ENCODE results near the gene TTF1.

Gene TTF1

GRCh38 chr9:132424857-132425674 lies 18.4 kb upstream of the TTF1 start:
- no peaks in the 10 kb centered on the region for H3K4me1 Mint-ChIP-seq
- H3K27me3 Mint-ChIP-seq = peaks cover 27% of the 10 kb centered on the region
- H3K9me3 Mint-ChIP-seq = no peaks in the 10 kb centered on the region
- no peaks in the 10 kb centered on the region for H3K36me3 Mint-ChIP-seq
- no peak overlapping the region for H3K4me3 Mint-ChIP-seq
- H3K27ac Mint-ChIP-seq = no peak overlapping the region

DNA sequence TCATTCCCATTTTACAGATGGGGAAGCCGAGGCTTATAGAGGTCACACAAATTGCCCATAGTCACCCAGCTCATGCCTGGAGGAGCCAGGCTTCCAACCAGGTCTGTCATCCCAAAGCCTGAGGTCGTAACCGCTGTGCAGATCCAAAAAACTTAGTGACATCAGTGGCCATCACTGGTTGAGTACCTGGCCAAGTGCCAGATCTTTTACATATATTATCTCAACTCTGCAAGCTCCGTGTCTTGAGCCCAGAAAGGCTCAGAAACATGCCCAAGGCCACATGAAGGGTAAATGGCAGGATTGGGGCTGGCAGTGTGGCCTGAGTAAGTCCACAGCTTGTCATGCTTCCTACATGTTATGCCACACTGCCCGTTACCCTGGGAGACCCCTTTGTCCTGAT lies 16.9 kb upstream of the TTF1 start:
- H3K27ac Mint-ChIP-seq = no peak overlapping the region
- H3K4me1 Mint-ChIP-seq = no peaks in the 10 kb centered on the region
- no peaks in the 10 kb centered on the region for H3K36me3 Mint-ChIP-seq
- H3K9me3 Mint-ChIP-seq = no peaks in the 10 kb centered on the region
- H3K4me3 Mint-ChIP-seq = no peak overlapping the region
- peaks cover 27% of the 10 kb centered on the region for H3K27me3 Mint-ChIP-seq

GRCh38 chr9:132422574-132422973 lies 15.9 kb upstream of the TTF1 start:
- H3K36me3 Mint-ChIP-seq = no peaks in the 10 kb centered on the region

GRCh38 chr9:132418726-132419363 lies 12.2 kb upstream of the TTF1 start:
- no peaks in the 10 kb centered on the region for H3K4me1 Mint-ChIP-seq
- H3K27me3 Mint-ChIP-seq = peaks cover 36% of the 10 kb centered on the region
- no peak overlapping the region for H3K27ac Mint-ChIP-seq
- H3K9me3 Mint-ChIP-seq = no peaks in the 10 kb centered on the region
- no peaks in the 10 kb centered on the region for H3K36me3 Mint-ChIP-seq
- no peak overlapping the region for H3K4me3 Mint-ChIP-seq

More at GRCh38 chr9:132422574-132422973, 15.9 kb upstream of the TTF1 start:
- H3K27ac Mint-ChIP-seq = no peak overlapping the region
- no peak overlapping the region for H3K4me3 Mint-ChIP-seq
- peaks cover 33% of the 10 kb centered on the region for H3K27me3 Mint-ChIP-seq
- no peaks in the 10 kb centered on the region for H3K9me3 Mint-ChIP-seq
- no peaks in the 10 kb centered on the region for H3K4me1 Mint-ChIP-seq

DNA sequence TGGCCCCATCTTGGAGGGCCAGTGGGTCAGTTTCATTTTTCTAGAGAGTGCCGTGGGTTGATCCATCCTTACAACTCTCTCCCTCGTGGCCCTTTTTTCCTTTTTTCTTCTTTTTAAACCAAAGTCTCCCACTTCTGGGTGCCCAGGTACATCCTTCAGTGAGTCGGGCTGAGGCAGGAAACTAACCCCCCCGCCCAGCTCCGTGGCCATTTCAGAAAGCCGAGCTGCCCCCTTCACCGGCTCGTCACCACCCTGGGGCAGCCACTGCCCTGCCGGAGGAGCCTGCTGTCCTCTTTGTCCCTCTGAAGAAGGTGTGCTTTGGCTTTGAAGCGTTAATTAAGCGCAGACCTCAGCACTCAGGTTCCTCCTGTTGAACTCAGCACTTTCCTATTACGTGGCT lies 8.5 kb upstream of the TTF1 start:
- H3K36me3 Mint-ChIP-seq = no peaks in the 10 kb centered on the region
- H3K9me3 Mint-ChIP-seq = no peaks in the 10 kb centered on the region
- H3K4me3 Mint-ChIP-seq = no peak overlapping the region
- peaks cover 47% of the 10 kb centered on the region for H3K27me3 Mint-ChIP-seq
- no peak overlapping the region for H3K27ac Mint-ChIP-seq
- H3K4me1 Mint-ChIP-seq = peaks cover 23% of the 10 kb centered on the region

GRCh38 chr9:132414731-132415130 lies 8.1 kb upstream of the TTF1 start:
- no peaks in the 10 kb centered on the region for H3K36me3 Mint-ChIP-seq
- no peak overlapping the region for H3K27ac Mint-ChIP-seq
- H3K9me3 Mint-ChIP-seq = no peaks in the 10 kb centered on the region
- H3K4me1 Mint-ChIP-seq = peaks cover 23% of the 10 kb centered on the region
- H3K4me3 Mint-ChIP-seq = no peak overlapping the region
- H3K27me3 Mint-ChIP-seq = peaks cover 47% of the 10 kb centered on the region

- Mint-ChIP-seq H3K9me3 (no peaks in the 10 kb centered on the region), H3K27ac (peak overlapping the region; percentile 41), H3K36me3 (no peaks in the 10 kb centered on the region), H3K4me3 (no peak overlapping the region), H3K27me3 (peaks cover 43% of the 10 kb centered on the region), H3K4me1 (peaks cover 23% of the 10 kb centered on the region)
Measured at GRCh38 chr9:132413926-132414325, 7.3 kb upstream of the TTF1 start.

DNA sequence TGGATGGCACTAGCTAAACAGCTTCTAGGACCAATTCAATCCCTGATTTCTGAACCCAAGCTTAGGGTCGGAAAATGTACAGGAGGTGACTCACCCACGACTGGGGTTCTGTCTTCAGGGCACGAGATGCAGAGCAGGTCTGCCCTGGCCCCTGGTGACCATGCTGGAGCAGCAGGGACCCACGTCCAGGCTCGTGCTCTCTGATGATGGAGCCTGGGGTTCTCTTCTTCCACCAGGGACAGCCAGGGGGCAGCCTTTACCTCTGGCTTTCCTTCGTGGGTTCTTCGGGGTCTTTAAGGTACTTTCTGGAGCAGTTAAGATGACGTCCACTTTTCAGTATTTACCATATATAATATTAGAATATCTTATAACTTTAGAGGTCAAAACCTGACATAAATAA lies 5.4 kb upstream of the TTF1 start:
- no peak overlapping the region for H3K27ac Mint-ChIP-seq
- no peaks in the 10 kb centered on the region for H3K9me3 Mint-ChIP-seq
- H3K4me3 Mint-ChIP-seq = peak overlapping the region; percentile 11
- peaks cover 31% of the 10 kb centered on the region for H3K27me3 Mint-ChIP-seq
- peaks cover 28% of the 10 kb centered on the region for H3K4me1 Mint-ChIP-seq
- no peaks in the 10 kb centered on the region for H3K36me3 Mint-ChIP-seq

- peak overlapping the region; percentile 76 for H3K4me3 Mint-ChIP-seq
- H3K9me3 Mint-ChIP-seq = no peaks in the 10 kb centered on the region
- peaks cover 31% of the 10 kb centered on the region for H3K27me3 Mint-ChIP-seq
- H3K4me1 Mint-ChIP-seq = peaks cover 33% of the 10 kb centered on the region
- H3K36me3 Mint-ChIP-seq = peaks cover 3% of the 10 kb centered on the region
- H3K27ac Mint-ChIP-seq = no peak overlapping the region
Measured at GRCh38 chr9:132411091-132411508, 4.5 kb upstream of the TTF1 start.

DNA sequence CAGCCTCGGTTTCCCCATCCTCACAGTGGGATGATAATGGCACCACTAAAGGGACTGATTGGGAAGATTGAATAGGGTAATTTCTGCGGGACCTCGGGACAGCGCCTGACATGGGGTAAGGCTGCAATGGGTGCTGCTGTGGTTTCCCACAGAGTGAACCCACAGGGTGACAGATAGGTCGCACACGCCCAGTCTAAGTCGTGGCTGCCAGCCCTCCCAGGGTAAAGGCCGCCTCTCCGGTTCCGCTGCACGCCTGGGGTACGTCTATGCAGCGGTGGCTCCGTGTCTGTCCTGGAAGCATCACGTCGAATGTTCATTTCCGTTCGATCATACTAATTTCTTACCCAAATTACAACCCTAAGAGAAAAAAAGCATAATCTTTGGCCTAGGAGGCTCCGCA lies 4.0 kb upstream of the TTF1 start:
- Mint-ChIP-seq H3K4me3 (peak overlapping the region; percentile 76), H3K27me3 (peaks cover 31% of the 10 kb centered on the region), H3K27ac (no peak overlapping the region), H3K9me3 (no peaks in the 10 kb centered on the region), H3K36me3 (peaks cover 3% of the 10 kb centered on the region), H3K4me1 (peaks cover 38% of the 10 kb centered on the region)

GRCh38 chr9:132409828-132410528 lies 3.3 kb upstream of the TTF1 start, which contains the start of gene CFAP77:
TSS of gene CFAP77 (plus strand) at chr9:132410211. CDS start at chr9:132410272, 61 bp downstream.
- H3K9me3 Mint-ChIP-seq = no peaks in the 10 kb centered on the region
- peak within 1 kb of the TSS; percentile 72 for H3K27ac Mint-ChIP-seq
- peaks cover 5% of the 10 kb centered on the region for H3K36me3 Mint-ChIP-seq
- peak within 1 kb of the TSS; percentile 76 for H3K4me3 Mint-ChIP-seq
- peaks cover 27% of the 10 kb centered on the region for H3K27me3 Mint-ChIP-seq
- peaks cover 44% of the 10 kb centered on the region for H3K4me1 Mint-ChIP-seq

DNA sequence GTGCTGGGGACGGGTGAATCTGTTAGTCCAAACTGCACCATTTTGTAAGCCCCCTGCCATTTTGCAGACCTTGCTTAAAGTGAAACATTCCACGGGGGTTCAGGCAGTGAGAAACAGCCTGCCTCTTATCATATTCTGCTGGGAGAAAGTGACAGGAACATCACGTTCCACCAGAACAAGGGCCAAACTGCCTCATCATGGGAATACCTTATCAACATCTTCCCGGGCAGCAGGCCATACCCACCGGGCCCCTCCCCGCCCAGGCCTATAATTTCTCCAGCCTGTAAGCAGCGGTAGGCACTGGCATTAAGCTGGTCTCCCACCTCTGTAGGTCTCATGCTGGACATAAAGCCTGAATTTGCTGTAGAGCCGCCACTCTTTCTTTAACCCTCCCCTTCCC lies 1.9 kb upstream of the TTF1 start:
- Mint-ChIP-seq H3K9me3 (no peaks in the 10 kb centered on the region), H3K27ac (peak overlapping the region; percentile 19), H3K4me3 (no peak overlapping the region), H3K4me1 (peaks cover 57% of the 10 kb centered on the region), H3K27me3 (peaks cover 15% of the 10 kb centered on the region), H3K36me3 (peaks cover 11% of the 10 kb centered on the region)

- Mint-ChIP-seq H3K9me3 (no peaks in the 10 kb centered on the region), H3K4me1 (peaks cover 60% of the 10 kb centered on the region)
Measured at GRCh38 chr9:132407196-132407595, 556 bp upstream of the TTF1 start.

DNA sequence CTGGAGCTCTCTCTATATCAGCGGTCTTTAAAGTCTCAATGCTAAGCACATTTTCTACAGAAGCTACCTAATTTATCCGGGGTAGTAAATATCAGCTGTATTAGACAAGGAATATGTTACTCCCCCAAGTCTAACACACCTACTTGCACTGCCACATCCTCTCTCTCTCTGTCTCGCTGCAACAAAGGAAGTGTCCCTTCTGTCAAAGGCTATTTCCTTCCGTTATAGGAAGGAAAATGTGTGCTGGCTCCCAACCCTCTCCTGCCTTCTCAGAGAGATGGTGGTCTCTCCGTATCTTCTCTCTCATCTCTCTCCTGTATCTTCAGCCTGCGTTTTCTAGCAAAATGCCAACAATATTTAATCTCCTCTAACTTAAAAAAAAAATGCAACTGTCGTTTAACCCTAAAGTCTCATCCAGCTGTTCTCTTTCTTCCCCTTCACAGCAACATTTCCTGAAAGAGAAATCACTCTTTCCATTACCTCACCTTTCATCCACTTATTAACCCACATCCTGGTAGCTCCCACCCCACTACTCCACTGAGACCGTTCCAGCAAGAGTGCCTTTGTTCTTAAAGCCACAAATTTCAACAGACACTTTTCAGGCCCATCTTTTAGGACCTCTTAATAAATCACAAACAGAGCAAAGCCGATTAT lies 2.3 kb downstream of the TTF1 start:
- Mint-ChIP-seq H3K27ac (peak overlapping the region; percentile 93), H3K4me1 (peaks cover 54% of the 10 kb centered on the region), H3K27me3 (no peaks in the 10 kb centered on the region), H3K9me3 (no peaks in the 10 kb centered on the region), H3K4me3 (peak overlapping the region; percentile 88), H3K36me3 (peaks cover 26% of the 10 kb centered on the region)

More at GRCh38 chr9:132407196-132407595, 556 bp upstream of the TTF1 start:
- Mint-ChIP-seq H3K36me3 (peaks cover 16% of the 10 kb centered on the region), H3K27me3 (peaks cover 9% of the 10 kb centered on the region), H3K4me3 (peak overlapping the region; percentile 88), H3K27ac (peak overlapping the region; percentile 93)

DNA sequence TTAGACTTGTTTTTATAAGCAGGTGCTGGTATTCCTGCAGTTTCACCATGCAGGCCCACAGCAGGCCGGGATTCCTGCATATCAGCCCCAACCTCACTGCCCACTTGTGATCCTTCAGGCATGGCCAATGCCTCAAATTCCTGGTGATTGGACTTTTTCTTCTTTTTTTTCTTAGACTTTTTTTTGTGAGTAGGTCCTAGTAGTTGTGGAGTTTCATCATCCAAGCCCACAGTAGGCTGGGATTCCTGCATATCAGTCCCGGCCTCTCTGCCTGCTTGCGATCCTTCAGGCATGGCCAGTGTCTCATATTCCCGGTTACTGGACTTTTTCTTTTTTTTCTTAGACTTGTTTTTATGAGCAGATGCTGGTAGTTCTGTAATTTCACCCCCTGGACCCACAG lies 4.8 kb downstream of the TTF1 start:
- peaks cover 31% of the 10 kb centered on the region for H3K36me3 Mint-ChIP-seq
- no peak overlapping the region for H3K4me3 Mint-ChIP-seq
- no peaks in the 10 kb centered on the region for H3K9me3 Mint-ChIP-seq
- H3K4me1 Mint-ChIP-seq = peaks cover 46% of the 10 kb centered on the region
- no peak overlapping the region for H3K27ac Mint-ChIP-seq
- no peaks in the 10 kb centered on the region for H3K27me3 Mint-ChIP-seq
